Esophagus squamous epithelium (tissue), 4 donors: ENCODE measurements around the gene SMARCAL1.

ENCODE experiments used
- POLR2A ChIP-seq, 4 donors: fragments of 450-650 bp; IDR thresholded peaks; one replicate each; pipeline ENCODE4 v1.6.1; 2017; ENCODE audit warnings: antibody characterized with exemption in 4 of 4, mild to moderate bottlenecking in 4 of 4, moderate library complexity in 3 of 4
- TF ChIP-seq, protein P1 (sequence below), 6 experiments: fragments of 450-650 bp in 4 of 6; fragments of 200-600 bp in 2 of 6; sonication (generic) in 2 of 6; IDR thresholded peaks; one replicate each; pipeline ENCODE4 v1.5.1; 2016 to 2019; ENCODE audit warnings: antibody characterized with exemption in 6 of 6, mild to moderate bottlenecking in 4 of 6, moderate library complexity in 4 of 6

DNA sequence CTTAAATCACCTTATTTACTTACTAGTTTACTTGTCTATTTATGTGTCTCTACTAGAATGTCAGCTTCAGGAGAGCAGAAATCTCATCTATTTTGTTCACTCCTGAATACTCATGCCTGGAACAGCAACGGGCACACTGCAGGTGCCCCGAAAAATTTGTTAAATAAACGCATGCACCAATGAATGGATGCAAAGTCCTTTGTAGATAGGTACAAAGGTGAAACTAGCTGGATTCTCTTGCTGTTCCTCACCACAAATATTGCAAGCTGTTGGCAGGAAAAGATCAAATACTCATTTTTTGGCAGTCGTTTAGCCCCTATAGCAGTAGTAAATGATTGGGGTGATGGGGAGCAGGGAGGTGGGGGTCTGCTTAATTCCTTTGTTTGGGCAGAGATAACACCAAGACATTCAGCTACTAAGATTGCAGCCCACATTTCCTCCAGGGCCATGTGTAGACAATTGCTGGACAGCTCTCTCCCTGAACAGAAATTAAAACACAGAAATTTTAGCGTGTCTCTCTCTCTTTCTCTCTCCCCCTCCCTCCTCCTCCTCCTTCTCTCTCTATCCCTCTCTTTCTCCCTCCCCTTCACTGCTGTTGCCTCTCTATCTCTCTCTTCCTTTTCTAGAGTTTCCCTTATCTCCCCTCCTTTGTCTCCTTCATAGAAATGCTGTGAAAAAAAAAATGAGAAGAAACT is 45.4 kb upstream of the SMARCAL1 start:
- no peak for TF ChIP-seq POLR2A (IDR thresholded peaks at IDR 0.05)
- TF ChIP-seq, protein P1, sequence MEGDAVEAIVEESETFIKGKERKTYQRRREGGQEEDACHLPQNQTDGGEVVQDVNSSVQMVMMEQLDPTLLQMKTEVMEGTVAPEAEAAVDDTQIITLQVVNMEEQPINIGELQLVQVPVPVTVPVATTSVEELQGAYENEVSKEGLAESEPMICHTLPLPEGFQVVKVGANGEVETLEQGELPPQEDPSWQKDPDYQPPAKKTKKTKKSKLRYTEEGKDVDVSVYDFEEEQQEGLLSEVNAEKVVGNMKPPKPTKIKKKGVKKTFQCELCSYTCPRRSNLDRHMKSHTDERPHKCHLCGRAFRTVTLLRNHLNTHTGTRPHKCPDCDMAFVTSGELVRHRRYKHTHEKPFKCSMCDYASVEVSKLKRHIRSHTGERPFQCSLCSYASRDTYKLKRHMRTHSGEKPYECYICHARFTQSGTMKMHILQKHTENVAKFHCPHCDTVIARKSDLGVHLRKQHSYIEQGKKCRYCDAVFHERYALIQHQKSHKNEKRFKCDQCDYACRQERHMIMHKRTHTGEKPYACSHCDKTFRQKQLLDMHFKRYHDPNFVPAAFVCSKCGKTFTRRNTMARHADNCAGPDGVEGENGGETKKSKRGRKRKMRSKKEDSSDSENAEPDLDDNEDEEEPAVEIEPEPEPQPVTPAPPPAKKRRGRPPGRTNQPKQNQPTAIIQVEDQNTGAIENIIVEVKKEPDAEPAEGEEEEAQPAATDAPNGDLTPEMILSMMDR (IDR thresholded peaks at IDR 0.05) = no peak
